DMS79 (cell line): ENCODE data around the gene VWA8.
"Not testable (repeated sequence)": the region's sequence is repeated elsewhere in the genome, so short reads cannot be mapped to it uniquely, and the experiment has no call there.

ENCODE experiments used
- DNase-seq: peaks from one replicate; lab custom pipeline; 2025; lab: John Stamatoyannopoulos, UW

VWA8 gene

GRCh38 chr13:41587490-41587889 is 373.4 kb downstream of the VWA8 start:
- DNase-seq: no peak

DNA sequence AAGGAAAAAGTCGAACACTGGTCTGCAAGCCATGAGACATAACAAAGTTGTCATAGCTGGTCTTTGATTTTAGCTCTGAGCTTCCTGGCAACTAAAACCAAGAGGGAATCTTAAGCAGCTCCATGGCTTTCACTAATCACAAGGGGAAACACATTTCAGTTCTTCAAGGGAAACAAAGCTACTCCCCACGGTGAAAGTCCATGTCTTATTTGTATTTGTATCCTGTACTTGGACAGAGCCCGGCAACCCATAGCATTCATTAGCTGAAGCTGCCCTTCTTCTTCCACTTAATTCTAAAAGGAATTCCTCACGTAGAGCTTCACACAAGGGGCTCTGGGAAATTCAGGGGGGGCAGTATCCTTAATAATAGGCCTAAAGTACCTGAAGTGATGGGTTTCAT is 374.7 kb downstream of the VWA8 start:
- DNase-seq: no peak

GRCh38 chr13:41582027-41582463 is 378.9 kb downstream of the VWA8 start:
- no peak for DNase-seq

GRCh38 chr13:41580345-41580744 is 380.6 kb downstream of the VWA8 start:
- no peak for DNase-seq

GRCh38 chr13:41579881-41580280 is 381.0 kb downstream of the VWA8 start:
- DNase-seq: no peak

GRCh38 chr13:41579168-41579567 is 381.7 kb downstream of the VWA8 start:
- DNase-seq: no peak

GRCh38 chr13:41578371-41578770 is 382.5 kb downstream of the VWA8 start:
- no peak for DNase-seq

- DNase-seq: no peak
These were observed 383.5 kb downstream of the VWA8 start for GRCh38 chr13:41577436-41577835.

DNA sequence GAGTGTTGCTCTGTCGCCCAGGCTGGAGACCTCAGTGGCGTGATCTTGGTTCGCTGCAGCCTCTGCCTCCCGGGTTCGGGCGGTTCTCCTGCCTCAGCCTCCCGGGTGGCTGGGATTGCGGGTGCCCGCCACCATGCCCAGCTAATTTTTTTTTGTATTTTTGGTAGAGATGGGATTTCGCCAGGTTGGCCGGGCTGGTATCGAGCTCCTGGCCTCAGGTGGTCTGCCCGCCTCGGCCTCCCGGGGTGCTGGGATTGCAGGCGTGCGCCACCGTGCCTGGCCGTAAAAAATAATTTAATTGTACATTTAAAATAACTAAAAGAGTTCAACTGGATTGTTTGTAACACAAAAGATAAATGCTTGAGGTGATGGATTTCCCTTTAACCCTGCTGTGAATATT is 387.3 kb downstream of the VWA8 start:
- DNase-seq: not testable (repeated sequence)

DNA sequence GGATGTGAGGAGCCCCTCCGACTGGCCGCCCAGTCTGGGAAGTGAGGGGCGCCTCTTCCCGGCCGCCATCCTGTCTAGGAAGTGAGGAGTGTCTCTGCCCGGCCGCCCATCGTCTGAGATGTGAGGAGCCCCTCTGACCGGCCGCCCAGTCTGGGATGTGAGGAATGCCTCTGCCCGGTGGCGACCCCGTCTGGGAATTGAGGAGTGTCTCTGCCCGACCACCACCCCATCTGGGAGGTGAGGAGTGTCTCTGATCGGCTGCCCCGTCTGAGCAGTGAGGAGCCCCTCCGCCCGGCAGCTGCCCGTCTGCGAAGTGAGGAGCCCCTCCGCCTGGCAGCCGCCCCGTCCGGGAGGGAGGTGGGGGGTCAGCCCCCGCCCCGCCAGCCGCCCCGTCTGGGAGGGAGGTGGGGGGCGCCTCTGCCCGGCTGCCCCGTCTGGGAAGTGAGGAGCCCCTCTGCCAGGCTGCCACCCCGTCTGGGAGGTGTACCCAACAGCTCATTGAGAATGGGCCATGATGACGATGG is 389.0 kb downstream of the VWA8 start:
- DNase-seq: not testable (repeated sequence)

GRCh38 chr13:41568972-41569351 is 391.9 kb downstream of the VWA8 start:
- no peak for DNase-seq

DNA sequence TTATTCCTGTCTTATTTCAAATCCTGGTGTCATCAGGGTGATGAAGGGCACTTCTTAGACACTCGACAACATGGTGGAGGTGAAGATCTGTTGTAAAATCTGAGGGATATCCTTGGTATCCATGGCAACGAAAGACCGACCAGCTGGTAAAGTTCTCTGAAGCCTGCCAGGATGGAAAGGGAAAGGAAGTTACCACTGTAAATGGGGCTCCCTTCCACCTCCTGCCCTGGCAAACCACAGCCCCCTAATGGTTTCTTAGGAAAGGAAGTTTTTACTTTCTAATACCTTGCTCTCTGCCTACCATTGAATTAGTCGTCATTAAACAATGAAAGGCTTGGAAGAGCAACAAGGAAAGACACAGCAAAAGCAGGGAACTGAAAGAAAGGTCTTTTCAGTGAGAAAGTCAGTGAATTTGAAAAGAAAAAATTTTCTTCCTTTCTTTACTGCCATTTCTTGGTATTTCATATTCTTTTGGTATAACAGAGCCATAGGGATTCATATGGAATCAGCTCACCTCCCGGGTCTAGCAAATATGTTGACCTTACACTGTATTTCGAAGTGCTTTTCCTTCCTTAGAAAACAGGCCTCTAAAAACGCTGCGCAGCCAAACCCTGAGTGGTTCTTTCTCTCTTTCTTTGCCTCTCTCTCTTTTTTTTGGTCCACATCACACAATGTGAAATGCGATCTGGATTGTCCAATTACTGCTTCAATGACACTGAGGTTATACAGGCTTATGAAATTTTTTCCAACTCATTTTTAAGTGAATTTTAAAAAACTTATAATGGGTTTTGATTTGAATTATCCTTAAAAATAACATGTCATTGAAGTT is 392.6 kb downstream of the VWA8 start:
- DNase-seq: no peak

GRCh38 chr13:41567363-41567762 is 393.5 kb downstream of the VWA8 start:
- DNase-seq: no peak

GRCh38 chr13:41565846-41566245 is 395.1 kb downstream of the VWA8 start:
- no peak for DNase-seq

DNA sequence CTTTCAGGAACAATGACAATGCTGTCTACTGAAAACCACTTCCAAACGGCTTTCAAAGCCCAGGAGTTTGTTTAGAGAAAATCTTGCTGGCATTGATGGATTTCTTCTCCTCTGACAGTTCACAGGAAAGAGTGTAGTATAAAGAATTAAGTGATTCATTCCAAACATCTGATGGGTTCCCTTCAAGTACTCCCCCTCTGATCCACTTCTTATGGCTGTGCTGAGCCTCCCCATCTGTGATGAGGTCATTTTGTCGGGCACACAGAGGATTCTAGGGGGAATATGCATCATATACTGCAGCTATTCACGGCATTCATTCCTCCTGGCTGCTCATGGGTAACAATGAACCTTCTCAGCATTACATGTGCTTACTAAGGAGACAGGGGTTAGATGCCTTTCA is 395.7 kb downstream of the VWA8 start:
- no peak for DNase-seq

DNA sequence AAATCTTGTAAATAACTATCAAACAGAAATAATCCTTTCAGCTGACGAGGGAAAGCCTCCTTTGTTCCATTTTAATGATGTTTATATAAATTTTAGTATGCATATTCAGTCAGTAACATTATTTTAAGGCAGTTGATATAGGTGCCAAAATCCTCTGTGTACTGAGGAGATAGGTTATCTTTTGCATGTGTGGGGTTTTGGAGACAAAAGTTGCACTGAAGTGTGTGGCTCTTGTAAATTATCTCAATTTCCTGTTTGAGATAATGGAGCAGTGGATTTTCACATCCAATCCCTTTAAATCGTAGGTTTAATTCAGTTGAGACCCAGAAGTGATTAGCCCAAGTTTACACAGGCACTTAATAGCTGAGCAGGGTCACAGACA is 396.9 kb downstream of the VWA8 start:
- DNase-seq: no peak

- DNase-seq: no peak
These were observed 397.4 kb downstream of the VWA8 start for GRCh38 chr13:41563341-41563983.

DNA sequence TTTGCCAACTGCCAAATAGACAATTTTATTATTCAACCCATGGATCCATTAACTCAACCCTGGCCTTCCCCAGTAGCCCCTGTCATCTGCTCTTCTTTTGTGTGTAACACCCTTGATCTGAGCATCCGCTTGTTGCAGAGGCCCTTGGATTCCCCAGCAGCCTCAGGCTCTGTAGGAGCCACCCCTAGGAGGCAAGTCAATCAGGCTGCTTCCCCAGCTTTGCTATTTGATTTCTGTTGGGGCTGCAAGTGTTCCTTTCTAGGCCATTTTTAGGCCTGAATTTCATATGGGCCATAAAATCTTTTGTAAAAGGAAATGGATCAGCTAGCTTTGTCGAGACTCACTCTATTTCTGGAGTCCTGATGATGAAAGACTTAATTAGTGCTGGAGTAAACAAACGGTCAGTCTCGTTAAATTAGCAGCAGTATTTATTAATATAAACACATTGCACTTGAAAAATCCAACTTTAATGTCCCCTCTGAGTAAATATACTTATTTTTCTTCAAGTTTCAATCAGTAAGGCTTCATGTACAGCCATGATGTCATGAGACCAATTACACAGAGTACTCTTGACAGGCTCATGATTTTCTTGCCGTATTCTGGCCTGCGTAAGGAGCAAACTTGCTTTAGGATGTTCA is 398.2 kb downstream of the VWA8 start:
- DNase-seq: no peak

- DNase-seq: no peak
These were observed 398.8 kb downstream of the VWA8 start for GRCh38 chr13:41562083-41562482.

DNA sequence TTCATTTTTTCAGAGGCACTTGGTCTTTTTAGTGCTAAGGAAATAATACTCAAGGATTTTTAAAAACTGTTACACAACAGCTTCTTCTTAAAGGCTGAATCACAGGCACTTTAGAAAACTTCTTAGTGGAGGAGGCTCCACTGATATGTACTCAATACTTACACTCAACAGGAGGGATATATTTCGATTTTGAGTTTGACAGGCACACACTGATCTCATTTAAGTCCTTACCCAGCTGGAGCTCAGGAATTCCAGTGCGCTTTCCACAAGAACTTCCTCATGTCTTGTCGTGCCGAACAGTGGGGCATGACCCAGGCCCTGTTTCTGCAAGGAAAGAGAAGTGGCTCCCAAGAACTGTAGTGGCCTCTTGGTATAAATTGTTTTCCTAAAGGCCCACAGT is 399.7 kb downstream of the VWA8 start:
- no peak for DNase-seq

GRCh38 chr13:41558781-41559560 is 401.9 kb downstream of the VWA8 start:
- no peak for DNase-seq

DNA sequence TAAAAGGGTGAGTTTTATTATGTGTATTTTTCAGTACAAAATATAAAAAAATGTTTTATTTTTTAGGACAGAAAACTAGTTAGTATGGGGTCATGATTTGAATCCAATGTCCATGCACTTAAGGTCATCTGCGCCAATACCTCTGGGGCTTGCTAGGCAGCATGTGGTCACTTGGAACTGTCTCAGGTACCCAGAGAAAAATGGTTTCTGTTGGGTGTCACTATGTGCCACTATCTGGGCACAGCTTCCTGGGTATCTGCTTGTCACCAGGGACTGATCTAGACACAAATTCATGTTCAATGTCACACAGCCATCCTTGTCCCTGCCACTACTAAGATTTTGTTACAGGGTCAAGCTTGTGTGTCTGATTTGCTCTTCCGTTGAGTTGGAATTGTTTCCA is 403.2 kb downstream of the VWA8 start:
- no peak for DNase-seq
